Effector CD8-positive, alpha-beta T cell (primary cell): ENCODE measurements around the gene TTC23L.

Experiments
- DNase-seq: peaks from one replicate; lab custom pipeline; 2025; lab: John Stamatoyannopoulos, UW

Gene TTC23L

GRCh38 chr5:34833090-34833489 lies 5.9 kb upstream of the TTC23L start:
- no peak for DNase-seq

GRCh38 chr5:34833976-34834793 lies 4.8 kb upstream of the TTC23L start:
- DNase-seq, result no peak

GRCh38 chr5:34834794-34835089 lies 4.2 kb upstream of the TTC23L start:
- no peak for DNase-seq

DNA sequence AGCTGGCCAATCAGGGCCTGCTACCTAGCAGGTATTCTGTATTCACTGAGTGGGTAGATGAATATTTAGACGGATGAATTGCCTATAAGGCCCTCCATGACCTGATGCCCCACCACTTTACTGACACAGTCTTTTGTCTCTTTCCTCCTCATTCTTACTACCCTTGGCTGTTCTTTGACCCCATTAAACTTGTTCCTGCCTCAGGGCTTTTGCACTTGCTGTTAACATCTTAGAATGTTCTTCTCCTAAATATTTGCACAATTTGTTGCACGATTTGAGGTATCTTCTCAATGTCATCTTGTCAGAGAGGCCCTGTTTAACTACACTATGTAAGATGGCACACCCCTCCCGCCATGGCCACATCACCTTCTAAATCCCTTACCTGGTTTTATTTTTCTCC lies 3.3 kb upstream of the TTC23L start:
- DNase-seq, result no peak

- DNase-seq, result no peak
These were observed 2.9 kb downstream of the TTC23L start for GRCh38 chr5:34841816-34842215.

DNA sequence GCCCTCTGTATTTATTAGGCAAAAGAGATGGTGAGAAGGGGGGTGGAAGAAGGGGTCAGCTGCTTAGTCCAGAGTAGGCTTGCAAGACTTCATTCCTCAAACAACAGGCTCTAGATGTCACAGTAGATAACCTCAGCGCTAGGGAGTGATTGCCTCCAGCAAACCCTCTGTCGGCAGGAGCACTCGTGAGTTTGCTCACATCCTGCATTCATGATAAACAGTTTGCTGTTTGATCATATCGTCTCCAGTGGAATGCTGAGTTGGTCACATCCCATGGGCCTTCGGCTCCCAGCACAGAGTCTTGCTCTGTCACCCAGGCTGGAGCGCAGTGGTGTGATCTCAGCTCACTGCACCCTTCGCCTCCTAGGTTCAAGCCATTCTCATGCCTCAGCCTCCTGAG lies 3.6 kb downstream of the TTC23L start:
- no peak for DNase-seq

- no peak for DNase-seq
These were observed 4.5 kb downstream of the TTC23L start for GRCh38 chr5:34843497-34843896.

DNA sequence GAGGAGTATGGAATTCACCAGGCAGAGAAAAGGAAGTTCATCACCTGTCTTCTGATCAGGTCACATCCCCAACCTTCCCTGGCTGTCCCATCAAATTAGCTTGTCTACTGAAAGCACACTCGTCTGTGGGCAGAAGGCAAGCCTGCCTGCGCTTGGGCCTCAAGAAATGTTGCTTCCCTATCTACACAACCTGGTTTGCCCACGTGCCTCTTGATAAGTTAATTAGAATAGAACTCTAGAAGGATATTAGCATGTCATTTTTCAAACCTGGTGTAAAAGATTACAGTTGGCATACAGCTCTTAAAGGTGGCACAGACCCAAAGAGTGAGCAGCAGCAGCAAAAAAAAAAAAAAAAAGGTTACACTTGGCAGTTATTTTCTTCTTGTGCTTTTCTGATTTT lies 5.1 kb downstream of the TTC23L start:
- DNase-seq, result no peak

DNA sequence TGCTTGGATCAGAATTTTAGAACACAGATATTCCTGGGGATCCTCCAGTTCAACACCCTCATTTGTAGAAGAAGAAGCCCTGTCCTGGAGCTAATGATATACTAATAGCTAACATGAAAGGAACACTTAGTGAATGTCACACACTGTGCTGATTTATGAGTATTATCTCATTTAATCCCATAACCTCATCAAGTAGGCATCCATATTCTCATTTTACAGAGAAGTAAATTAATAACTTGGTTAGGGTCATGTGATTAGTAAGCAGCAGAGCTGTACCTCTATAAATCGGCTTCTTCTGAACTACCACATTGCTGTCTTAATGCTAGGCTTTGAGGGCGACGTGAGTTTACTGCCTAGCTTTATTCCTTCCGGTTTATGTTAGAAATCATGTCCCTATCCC lies 6.0 kb downstream of the TTC23L start:
- no peak for DNase-seq

- DNase-seq, result no peak
These were observed 8.1 kb downstream of the TTC23L start for GRCh38 chr5:34847056-34847455.

GRCh38 chr5:34847552-34847951 lies 8.6 kb downstream of the TTC23L start:
- DNase-seq, result no peak

DNA sequence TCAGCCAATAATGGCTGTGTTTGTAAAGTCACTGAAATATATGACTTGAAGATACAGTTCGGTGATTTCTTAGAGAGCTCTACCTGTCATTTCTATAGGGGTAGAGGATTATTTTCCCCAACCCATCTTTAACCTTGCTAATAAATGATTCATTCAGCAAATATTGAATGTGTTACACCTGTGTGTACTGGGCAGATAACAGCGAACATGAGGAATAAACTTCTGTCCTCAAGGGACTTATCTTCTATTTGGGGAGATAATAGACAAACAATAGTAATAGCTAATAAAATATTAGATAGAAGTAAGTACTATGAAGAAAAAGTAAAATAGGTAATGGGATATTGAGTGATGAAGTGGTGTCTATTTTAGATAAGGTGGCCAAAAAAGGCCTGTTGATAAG lies 9.3 kb downstream of the TTC23L start:
- DNase-seq, result no peak

GRCh38 chr5:34849253-34849652 lies 10.3 kb downstream of the TTC23L start:
- DNase-seq, result no peak

GRCh38 chr5:34854459-34855174 lies 15.7 kb downstream of the TTC23L start:
- DNase-seq, result no peak

DNA sequence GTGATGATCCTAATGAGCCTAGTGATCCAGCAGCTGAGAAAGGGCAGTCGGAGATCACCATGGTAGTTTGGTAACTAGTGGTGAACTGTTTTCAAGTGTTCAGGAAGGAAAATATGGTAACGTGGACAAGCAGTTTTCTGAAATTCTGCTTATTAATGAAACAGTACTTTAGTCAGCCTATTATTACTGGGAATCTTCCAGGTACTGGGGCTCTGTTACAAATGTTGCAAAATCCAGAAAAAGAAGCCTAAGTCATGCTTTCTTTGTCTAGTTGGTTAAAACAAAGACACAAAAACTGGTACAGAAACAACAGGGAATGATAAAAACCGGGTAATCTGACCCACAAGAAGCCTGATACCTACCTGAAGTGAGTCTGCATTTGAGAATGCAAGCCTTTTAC lies 18.2 kb downstream of the TTC23L start:
- no peak for DNase-seq

- DNase-seq, result no peak
These were observed 18.9 kb downstream of the TTC23L start for GRCh38 chr5:34857894-34858293.

DNA sequence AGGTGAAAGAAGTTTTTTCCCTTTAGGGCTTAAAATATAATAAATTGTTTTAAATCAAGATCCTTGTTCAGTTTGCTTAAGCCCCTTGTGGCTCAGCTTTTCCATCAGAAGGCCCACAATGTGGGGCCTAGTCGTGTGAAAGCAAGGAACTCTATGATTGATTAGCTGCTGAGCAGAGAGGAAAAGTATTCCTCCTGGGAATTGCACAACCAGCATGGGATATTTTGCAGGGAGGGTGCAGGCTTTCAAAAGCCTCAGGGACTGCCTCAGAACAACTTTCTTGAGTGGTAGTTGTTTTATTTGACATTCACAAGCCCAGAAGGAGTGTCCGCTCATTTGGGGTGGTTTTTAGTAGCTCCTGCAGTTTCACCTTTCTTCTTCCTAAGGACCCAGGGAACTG lies 19.8 kb downstream of the TTC23L start:
- no peak for DNase-seq

GRCh38 chr5:34859253-34859652 lies 20.3 kb downstream of the TTC23L start:
- DNase-seq, result no peak

GRCh38 chr5:34863946-34864345 lies 25.0 kb downstream of the TTC23L start:
- DNase-seq, result no peak

GRCh38 chr5:34865091-34865490 lies 26.1 kb downstream of the TTC23L start:
- no peak for DNase-seq

DNA sequence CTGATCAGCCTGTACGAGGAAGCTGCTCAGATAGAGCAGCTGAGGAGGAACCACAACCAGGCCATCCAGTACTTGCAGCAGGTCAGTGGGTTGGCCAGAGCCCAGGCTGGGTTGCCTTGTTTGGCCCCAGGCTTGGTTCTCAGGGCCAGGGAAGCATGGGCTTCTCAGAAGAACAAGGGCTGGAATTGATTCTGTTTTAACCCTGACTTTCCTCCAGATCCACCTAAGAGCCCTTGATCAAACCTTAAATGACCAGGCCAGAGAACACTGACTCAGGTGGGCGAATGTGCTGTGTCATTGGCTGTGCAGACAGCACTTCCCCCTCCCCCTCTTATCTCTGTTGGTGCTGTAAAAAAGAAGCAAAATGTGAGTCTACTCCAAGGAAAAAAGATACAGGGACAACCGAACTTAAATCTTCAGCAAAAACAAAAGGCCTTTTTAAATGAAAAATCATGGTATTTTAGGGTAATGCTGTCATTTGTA lies 28.1 kb downstream of the TTC23L start:
- no peak for DNase-seq

- no peak for DNase-seq
These were observed 28.7 kb downstream of the TTC23L start for GRCh38 chr5:34867660-34868059.

GRCh38 chr5:34868791-34869190 lies 29.8 kb downstream of the TTC23L start:
- DNase-seq, result no peak

DNA sequence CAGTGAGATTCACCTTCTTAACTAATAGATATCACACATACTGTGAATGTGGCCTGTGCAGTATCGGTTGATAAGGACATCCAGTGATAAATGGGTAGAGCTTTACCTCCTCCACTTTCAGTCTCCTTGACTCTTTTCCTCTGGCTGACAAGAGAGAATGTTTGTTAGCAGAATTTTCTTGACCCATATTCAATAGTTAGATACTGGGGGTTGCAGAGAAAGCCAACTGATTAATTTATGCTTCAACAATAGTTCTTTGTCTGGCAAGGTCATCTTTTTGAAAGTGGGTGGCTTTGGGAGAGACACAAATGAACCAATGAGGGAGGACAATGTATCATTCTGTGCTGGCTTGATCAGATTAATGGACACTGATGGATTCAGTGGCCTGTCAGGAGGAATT lies 30.3 kb downstream of the TTC23L start:
- DNase-seq, result no peak
